HG03139 (cell line): ENCODE results near the gene PEX26.
"Not testable (repeated sequence)": the region's sequence is repeated elsewhere in the genome, so short reads cannot be mapped to it uniquely, and the experiment has no call there.

ENCODE experiments used
- ATAC-seq: cut with Tn5 transposase; IDR thresholded peaks from one replicate; pipeline ENCODE4 v1.9.1; 2021; ENCODE audit not compliant: unreplicated experiment

Gene PEX26

GRCh38 chr22:18056161-18056666 is 21.6 kb upstream of the PEX26 start:
- no peak for ATAC-seq

- peak; percentile 54 for ATAC-seq
Measured at GRCh38 chr22:18056807-18057474, 20.8 kb upstream of the PEX26 start.

- no peak for ATAC-seq
Measured at GRCh38 chr22:18057568-18058209, 20.1 kb upstream of the PEX26 start.

- no peak for ATAC-seq
Measured at GRCh38 chr22:18058371-18059093, 19.3 kb upstream of the PEX26 start.

GRCh38 chr22:18059094-18059417 is 18.7 kb upstream of the PEX26 start:
- no peak for ATAC-seq

GRCh38 chr22:18059473-18059872 is 18.3 kb upstream of the PEX26 start:
- no peak for ATAC-seq

GRCh38 chr22:18059991-18060390 is 17.8 kb upstream of the PEX26 start:
- no peak for ATAC-seq

GRCh38 chr22:18060646-18061620 is 16.9 kb upstream of the PEX26 start:
- ATAC-seq, result no peak

GRCh38 chr22:18062421-18062820 is 15.4 kb upstream of the PEX26 start:
- ATAC-seq, result no peak

GRCh38 chr22:18063306-18063705 is 14.5 kb upstream of the PEX26 start:
- ATAC-seq, result no peak

GRCh38 chr22:18063715-18064114 is 14.1 kb upstream of the PEX26 start:
- not testable (repeated sequence) for ATAC-seq

- no peak for ATAC-seq
Measured at GRCh38 chr22:18064636-18065035, 13.2 kb upstream of the PEX26 start.

- no peak for ATAC-seq
Measured at GRCh38 chr22:18065256-18065655, 12.5 kb upstream of the PEX26 start.

- ATAC-seq, result no peak
Measured at GRCh38 chr22:18066181-18066859, 11.5 kb upstream of the PEX26 start.

GRCh38 chr22:18067121-18067520 is 10.7 kb upstream of the PEX26 start:
- ATAC-seq, result no peak

- ATAC-seq, result no peak
Measured at GRCh38 chr22:18067548-18068341, 10.0 kb upstream of the PEX26 start.

- no peak for ATAC-seq
Measured at GRCh38 chr22:18068381-18068988, 9.3 kb upstream of the PEX26 start.

- ATAC-seq, result no peak
Measured at GRCh38 chr22:18069041-18069440, 8.7 kb upstream of the PEX26 start.

- ATAC-seq, result no peak
Measured at GRCh38 chr22:18070041-18070440, 7.7 kb upstream of the PEX26 start.
